Activated CD4-positive, alpha-beta T cell treated with anti-CD3 and anti-CD28 coated beads for 36 hours (primary cell): ENCODE measurements around the gene TMEM63A. TPM values are rescaled to one million over a fixed set of nuclear protein-coding genes. Genes with fewer than 3 reads are reported as not detected.
A peak's percentile ranks its signal among the peaks of the same experiment; 100 is the strongest.
"Not testable (repeated sequence)": the region's sequence is repeated elsewhere in the genome, so short reads cannot be mapped to it uniquely, and the experiment has no call there.

Experiments
- ATAC-seq: fragments of 200-7000 bp; cut with Tn5 transposase; one replicate; pipeline ENCODE4 v1.10.0; 2021; ENCODE audit warnings: mild to moderate bottlenecking, moderate library complexity
- CTCF ChIA-PET: fragments of 350-600 bp; sonication (Branson Sonifier 250); formaldehyde crosslinking; loops from one replicate; lab custom pipeline; 2021; ENCODE audit warnings: antibody characterized with exemption; lab: Charles Lee
- POLR2A ChIA-PET: fragments of 350-600 bp; sonication (Branson Sonifier 250); formaldehyde crosslinking; loops from one replicate; lab custom pipeline; 2021; ENCODE audit warnings: antibody characterized with exemption, inconsistent platforms; lab: Charles Lee
- DNase-seq: peaks from one replicate; pipeline ENCODE4 v3.0.0-alpha.2; 2020
- H3K27ac Mint-ChIP-seq: one replicate; pipeline ENCODE4 v1.8.0; 2021; ENCODE audit warnings: mixed read lengths
- H3K27me3 Mint-ChIP-seq: one replicate; pipeline ENCODE4 v1.8.0; 2021; ENCODE audit warnings: mixed read lengths
- H3K36me3 Mint-ChIP-seq: one replicate; pipeline ENCODE4 v1.8.0; 2021; ENCODE audit warnings: low read depth, mixed read lengths
- H3K4me1 Mint-ChIP-seq: one replicate; pipeline ENCODE4 v1.8.0; 2021; ENCODE audit warnings: mixed read lengths
- H3K4me3 Mint-ChIP-seq: one replicate; pipeline ENCODE4 v1.8.0; 2021; ENCODE audit warnings: mild to moderate bottlenecking, moderate library complexity, mixed read lengths
- H3K9me3 Mint-ChIP-seq: one replicate; pipeline ENCODE4 v1.8.0; 2021; ENCODE audit warnings: low read depth, mixed read lengths
- intact Hi-C, 2 experiments: fragments of 100-400 bp; cut with DNase I in 1 of 2; cut with micrococcal nuclease in 1 of 2; formaldehyde crosslinking; loops; one replicate each; pipeline versions ENCODE4 v1.14.2 to v1.15.1; 2022 to 2024; cut with DNase I, micrococcal nuclease
- total RNA-seq, 2 experiments: library from RNA; stranded (reverse); gene quantifications; one replicate each; pipeline ENCODE4 v1.2.3, GENCODE V29; 2021

TMEM63A gene
- total RNA-seq, 2 experiments from 2014 or later = 47.3 to 48.0 TPM

- Mint-ChIP-seq H3K36me3 (no peaks in the 10 kb centered on the region), H3K4me3 (no peak overlapping the region), H3K27ac (no peak overlapping the region), H3K27me3 (no peaks in the 10 kb centered on the region), H3K9me3 (no peaks in the 10 kb centered on the region), H3K4me1 (peaks cover 3% of the 10 kb centered on the region)
- DNase-seq (no peak), ATAC-seq (no peak)
- ChIA-PET CTCF (no interaction called here), POLR2A (no interaction called here)
- intact Hi-C loops = no loop called here
These were observed 62.6 kb downstream of the TMEM63A start for GRCh38 chr1:225819346-225820192.

DNA sequence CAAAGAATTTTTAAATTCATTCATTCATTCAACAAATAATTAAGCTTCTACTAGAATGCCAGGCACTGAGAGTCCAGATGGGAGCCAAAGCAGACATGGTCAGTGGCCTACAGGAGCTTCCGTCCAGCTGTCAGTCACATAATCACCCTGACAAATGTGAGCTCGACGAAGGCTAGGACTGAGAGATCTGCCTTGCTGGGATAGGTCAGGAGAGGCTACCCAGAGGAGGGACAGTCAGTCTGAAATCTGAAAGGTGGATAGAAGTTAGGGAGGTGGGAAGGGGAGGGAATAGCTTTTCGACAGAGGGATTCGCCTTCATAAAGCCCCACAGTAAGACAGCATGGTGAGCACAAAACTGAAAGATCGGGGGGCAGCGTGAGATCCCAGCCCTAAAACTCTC, 64.0 kb downstream of the TMEM63A start:
- H3K36me3 Mint-ChIP-seq = no peaks in the 10 kb centered on the region
- H3K9me3 Mint-ChIP-seq = no peaks in the 10 kb centered on the region
- peaks cover 3% of the 10 kb centered on the region for H3K4me1 Mint-ChIP-seq
- intact Hi-C loops = no loop called here
- ChIA-PET CTCF (interaction anchor here (0.7 to 1.0 kb wide), 2 partner anchors 10 to 57 kb away, joined by 3 read pairs; no protein-coding TSS in a partner anchor), POLR2A (no interaction called here)
- H3K27ac Mint-ChIP-seq = no peak overlapping the region
- no peaks in the 10 kb centered on the region for H3K27me3 Mint-ChIP-seq
- no peak overlapping the region for H3K4me3 Mint-ChIP-seq
- DNase-seq = no peak
- no peak for ATAC-seq

- ATAC-seq (peak; percentile 47), DNase-seq (no peak)
- POLR2A ChIA-PET = no interaction called here
- H3K4me1 Mint-ChIP-seq = peaks cover 3% of the 10 kb centered on the region
- no peaks in the 10 kb centered on the region for H3K36me3 Mint-ChIP-seq
- no peaks in the 10 kb centered on the region for H3K9me3 Mint-ChIP-seq
- H3K27ac Mint-ChIP-seq = no peak overlapping the region
- CTCF ChIA-PET = no interaction called here
- H3K4me3 Mint-ChIP-seq = no peak overlapping the region
- intact Hi-C loops = no loop called here
- H3K27me3 Mint-ChIP-seq = no peaks in the 10 kb centered on the region
These were observed 64.5 kb downstream of the TMEM63A start for GRCh38 chr1:225817611-225818061.

DNA sequence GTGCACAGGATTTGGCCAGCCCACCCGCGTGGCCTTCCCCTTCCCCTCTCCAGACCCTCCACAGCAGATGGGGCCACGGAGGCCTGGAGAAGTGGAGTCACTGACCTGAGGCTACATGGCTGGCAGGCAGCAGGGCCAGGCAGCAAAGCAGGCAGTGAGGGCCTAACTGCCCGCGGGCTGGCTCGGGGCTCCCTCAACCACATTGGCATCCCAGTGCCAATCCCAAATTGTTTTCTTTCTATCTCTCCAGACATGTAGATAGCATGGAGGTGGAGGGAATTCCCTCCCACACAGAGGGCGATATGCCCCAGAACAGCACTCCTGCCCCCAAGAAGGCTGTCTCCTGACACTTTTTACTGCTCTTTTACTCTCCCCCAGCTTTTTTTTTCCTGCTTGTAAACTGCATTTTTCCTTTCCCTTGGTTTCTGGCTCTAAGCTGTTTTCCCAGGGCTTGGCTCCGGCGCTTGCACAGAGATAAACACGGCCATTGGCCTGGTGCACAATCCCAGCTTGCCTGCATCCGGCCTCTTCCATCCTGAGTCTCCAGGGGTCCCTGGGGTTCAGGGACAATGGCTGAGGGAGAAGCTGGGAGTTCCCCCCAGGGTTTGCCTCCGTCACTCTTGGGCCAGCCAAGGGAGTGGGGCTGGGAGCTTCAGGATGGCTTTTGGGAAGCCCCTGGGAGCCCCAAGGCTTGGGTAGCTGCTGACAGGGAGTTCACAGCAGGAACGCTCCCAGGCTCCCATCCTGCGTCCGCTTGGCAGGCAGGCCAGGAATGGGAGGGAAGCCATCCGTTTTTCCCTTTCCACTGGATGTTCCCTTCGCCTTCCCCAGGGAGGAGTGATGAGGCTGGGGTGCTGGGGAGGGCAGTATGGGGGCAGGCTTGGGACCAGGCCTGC, 65.3 kb downstream of the TMEM63A start:
- DNase-seq = no peak
- no peak overlapping the region for H3K4me3 Mint-ChIP-seq
- intact Hi-C loops = no loop called here
- peaks cover 3% of the 10 kb centered on the region for H3K4me1 Mint-ChIP-seq
- CTCF ChIA-PET = interaction anchor here (0.6 kb wide), 1 partner anchor 120 kb away, joined by 3 read pairs; no protein-coding TSS in a partner anchor
- no peaks in the 10 kb centered on the region for H3K27me3 Mint-ChIP-seq
- no peak for ATAC-seq
- no peak overlapping the region for H3K27ac Mint-ChIP-seq
- POLR2A ChIA-PET = no interaction called here
- H3K9me3 Mint-ChIP-seq = no peaks in the 10 kb centered on the region
- no peaks in the 10 kb centered on the region for H3K36me3 Mint-ChIP-seq

DNA sequence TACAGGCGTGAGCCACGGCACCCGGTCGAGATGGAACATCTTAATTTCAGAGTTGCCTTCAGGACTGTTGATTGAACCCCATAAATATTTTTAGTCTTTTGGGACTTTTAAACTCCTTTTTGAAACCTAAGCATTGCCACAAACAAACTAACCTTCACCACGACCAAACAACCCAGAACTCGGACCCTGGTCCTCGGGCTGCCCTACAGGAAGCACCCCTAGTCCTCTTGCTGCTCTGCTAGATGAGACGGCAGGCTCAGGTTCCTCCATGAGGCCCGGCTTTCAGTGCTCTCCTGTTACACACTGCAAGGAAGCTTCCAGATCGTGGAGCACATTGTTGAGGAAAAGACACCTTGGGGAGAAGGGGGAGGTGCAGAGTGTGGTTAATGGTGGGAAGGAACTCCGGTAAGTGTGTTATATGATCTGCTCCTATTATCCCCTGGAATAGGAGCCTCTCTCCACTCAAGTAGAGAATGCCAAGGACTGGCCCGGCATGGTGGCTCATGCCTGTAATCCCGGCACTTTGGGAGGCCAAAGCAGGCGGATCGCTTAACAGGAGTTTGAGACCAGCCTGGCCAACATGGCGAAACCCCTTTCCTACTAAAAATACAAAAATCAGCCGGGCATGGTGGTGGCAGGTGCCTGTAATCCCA, 66.5 kb downstream of the TMEM63A start:
- Mint-ChIP-seq H3K36me3 (no peaks in the 10 kb centered on the region), H3K4me1 (peaks cover 3% of the 10 kb centered on the region), H3K4me3 (no peak overlapping the region), H3K9me3 (no peaks in the 10 kb centered on the region), H3K27ac (no peak overlapping the region), H3K27me3 (peaks cover 2% of the 10 kb centered on the region)
- DNase-seq (no peak), ATAC-seq (no peak)
- intact Hi-C loops = no loop called here
- CTCF ChIA-PET = interaction anchor here (0.6 to 0.7 kb wide), 2 partner anchors 121 to 804 kb away, joined by 3 read pairs; no protein-coding TSS in a partner anchor
- POLR2A ChIA-PET = no interaction called here

GRCh38 chr1:225815090-225815489, 67.1 kb downstream of the TMEM63A start:
- H3K36me3 Mint-ChIP-seq, H3K9me3 Mint-ChIP-seq, DNase-seq, H3K27ac Mint-ChIP-seq, H3K4me3 Mint-ChIP-seq, ATAC-seq, POLR2A ChIA-PET, H3K27me3 Mint-ChIP-seq, CTCF ChIA-PET, H3K4me1 Mint-ChIP-seq, intact Hi-C loops: not testable (repeated sequence)

DNA sequence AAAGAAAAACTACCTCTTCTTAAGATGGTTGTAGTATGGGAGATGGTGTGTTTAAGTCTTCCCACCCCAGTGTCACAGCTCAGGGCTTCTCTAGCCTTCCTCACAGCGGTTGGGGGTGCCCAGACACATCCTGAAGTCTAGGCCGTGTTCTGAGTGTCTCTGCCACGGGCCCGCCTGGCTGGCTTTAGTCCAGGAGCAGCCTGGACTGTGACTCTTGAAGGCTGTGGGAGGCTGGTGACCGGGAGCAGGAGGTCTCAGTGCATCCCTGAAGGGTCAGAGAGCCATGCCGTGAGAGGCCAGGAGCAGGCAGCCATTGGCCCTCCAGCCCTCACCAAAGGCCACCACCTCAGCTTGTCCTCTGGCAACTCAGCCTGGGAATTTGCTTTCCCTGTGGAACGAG, 67.8 kb downstream of the TMEM63A start:
- ChIA-PET CTCF (interaction anchor here (1.4 kb wide), 1 partner anchor 335 kb away, joined by 3 read pairs; no protein-coding TSS in a partner anchor), POLR2A (no interaction called here)
- no peak overlapping the region for H3K4me3 Mint-ChIP-seq
- H3K27ac Mint-ChIP-seq = no peak overlapping the region
- H3K27me3 Mint-ChIP-seq = peaks cover 4% of the 10 kb centered on the region
- peaks cover 12% of the 10 kb centered on the region for H3K4me1 Mint-ChIP-seq
- no peaks in the 10 kb centered on the region for H3K9me3 Mint-ChIP-seq
- no peak for ATAC-seq
- no peaks in the 10 kb centered on the region for H3K36me3 Mint-ChIP-seq
- no peak for DNase-seq
- intact Hi-C loops = no loop called here

DNA sequence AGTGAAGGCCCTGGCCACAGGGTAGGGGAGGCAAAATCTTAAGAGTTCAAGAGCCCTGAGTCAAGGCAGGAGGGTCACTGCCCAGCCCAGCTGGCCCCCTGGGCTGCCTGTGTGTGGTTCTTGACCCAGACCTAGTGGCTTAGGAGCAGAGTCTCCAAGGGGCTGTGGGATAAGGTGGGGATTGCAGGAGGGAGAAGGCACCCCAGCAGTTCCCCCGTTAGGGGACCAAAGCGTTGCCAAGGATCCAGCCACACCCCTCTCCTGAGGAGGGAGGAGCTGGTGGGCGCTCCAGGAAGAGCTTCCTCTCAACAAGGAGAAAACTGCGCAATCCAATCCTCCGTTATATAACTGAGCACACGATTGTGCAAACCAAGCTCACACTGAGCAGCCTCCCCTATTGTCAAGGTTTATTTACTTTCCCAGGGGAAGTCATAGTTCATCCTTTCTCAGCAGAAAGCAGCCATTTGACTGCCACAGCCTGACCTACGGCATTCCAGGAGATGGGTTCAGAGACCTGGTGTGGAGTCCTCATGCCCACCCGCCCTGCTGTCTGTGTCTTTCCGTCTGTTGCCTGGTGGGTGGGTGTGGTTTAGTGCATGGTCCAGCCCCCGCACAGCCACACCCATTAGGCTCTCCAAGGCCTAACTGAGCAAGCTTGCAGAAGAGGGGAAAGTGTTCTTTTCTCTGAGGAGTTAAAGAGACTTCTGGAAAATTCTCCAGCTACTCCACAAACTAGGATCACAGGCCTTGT, 68.8 kb downstream of the TMEM63A start:
- Mint-ChIP-seq H3K27me3 (peaks cover 4% of the 10 kb centered on the region), H3K36me3 (no peaks in the 10 kb centered on the region), H3K4me3 (no peak overlapping the region), H3K9me3 (no peaks in the 10 kb centered on the region), H3K27ac (no peak overlapping the region), H3K4me1 (peaks cover 12% of the 10 kb centered on the region)
- DNase-seq = no peak
- ATAC-seq = no peak
- ChIA-PET POLR2A (no interaction called here), CTCF (interaction anchor here (0.6 to 1.4 kb wide), 3 partner anchors 9 to 334 kb away, joined by 3 read pairs; no protein-coding TSS in a partner anchor)
- intact Hi-C loops = no loop called here

DNA sequence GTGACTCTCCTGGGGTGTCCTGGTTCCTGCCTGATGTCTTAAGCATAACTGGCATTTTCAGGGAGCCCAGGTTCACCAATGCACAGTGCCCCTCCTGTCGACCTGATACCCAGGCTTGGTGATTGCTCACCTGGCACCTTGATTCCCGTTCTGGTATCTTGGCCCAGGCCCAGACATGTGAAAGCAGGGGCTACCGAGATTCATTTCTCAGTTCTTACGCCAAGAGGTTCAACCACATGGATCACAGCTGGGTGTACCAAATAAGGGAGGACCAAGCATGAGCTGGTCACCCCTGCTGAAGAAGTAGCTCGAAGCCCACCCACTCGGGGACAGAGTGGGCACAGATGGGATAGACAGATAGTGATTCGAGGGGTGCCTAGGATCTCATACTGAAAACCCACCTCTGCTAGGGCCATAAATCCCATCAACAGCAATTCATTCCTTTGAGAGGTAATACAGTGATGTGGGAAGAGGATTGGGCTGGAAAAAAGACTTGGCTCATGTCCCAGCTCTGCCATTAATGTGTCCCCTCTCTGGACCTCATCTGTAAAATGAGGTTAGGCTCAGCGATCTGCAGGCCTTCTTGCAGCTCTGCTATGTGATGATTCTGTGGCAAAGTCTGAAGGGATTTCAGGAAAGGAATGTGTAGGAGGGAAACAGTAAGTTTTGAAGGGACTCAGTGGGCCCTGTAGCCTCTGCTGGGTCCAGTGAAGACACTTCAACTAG, 69.5 kb downstream of the TMEM63A start:
- intact Hi-C loops = no loop called here
- Mint-ChIP-seq H3K4me1 (peaks cover 10% of the 10 kb centered on the region), H3K9me3 (no peaks in the 10 kb centered on the region), H3K36me3 (no peaks in the 10 kb centered on the region), H3K4me3 (no peak overlapping the region), H3K27ac (no peak overlapping the region), H3K27me3 (peaks cover 4% of the 10 kb centered on the region)
- CTCF ChIA-PET = interaction anchor here (0.6 to 1.4 kb wide), 2 partner anchors 35 to 334 kb away, joined by 3 read pairs; partner anchors contain the start of gene SRP9
- no peak for ATAC-seq
- POLR2A ChIA-PET = no interaction called here
- no peak for DNase-seq
